ENCODE measurements around the gene SOX4. TPM values are rescaled to one million over a fixed set of nuclear protein-coding genes. Genes with fewer than 3 reads are reported as not detected.
A peak's percentile ranks its signal among the peaks of the same experiment; 100 is the strongest.
"Not testable (repeated sequence)": the region's sequence is repeated elsewhere in the genome, so short reads cannot be mapped to it uniquely, and the experiment has no call there.

SOX4 gene
- total RNA-seq, result 33.2 and 71.8 TPM in 2 replicates

- TF ChIP-seq, protein P1, sequence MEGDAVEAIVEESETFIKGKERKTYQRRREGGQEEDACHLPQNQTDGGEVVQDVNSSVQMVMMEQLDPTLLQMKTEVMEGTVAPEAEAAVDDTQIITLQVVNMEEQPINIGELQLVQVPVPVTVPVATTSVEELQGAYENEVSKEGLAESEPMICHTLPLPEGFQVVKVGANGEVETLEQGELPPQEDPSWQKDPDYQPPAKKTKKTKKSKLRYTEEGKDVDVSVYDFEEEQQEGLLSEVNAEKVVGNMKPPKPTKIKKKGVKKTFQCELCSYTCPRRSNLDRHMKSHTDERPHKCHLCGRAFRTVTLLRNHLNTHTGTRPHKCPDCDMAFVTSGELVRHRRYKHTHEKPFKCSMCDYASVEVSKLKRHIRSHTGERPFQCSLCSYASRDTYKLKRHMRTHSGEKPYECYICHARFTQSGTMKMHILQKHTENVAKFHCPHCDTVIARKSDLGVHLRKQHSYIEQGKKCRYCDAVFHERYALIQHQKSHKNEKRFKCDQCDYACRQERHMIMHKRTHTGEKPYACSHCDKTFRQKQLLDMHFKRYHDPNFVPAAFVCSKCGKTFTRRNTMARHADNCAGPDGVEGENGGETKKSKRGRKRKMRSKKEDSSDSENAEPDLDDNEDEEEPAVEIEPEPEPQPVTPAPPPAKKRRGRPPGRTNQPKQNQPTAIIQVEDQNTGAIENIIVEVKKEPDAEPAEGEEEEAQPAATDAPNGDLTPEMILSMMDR (IDR thresholded peaks at IDR 0.05; ENCODE audit: insufficient read depth, low read depth, low read length), result no peak
- DNase-seq (ENCODE audit: low read depth), result peak; percentile 97
- peak within 1 kb of the TSS; percentile 91 for H3K4me3 ChIP-seq (ENCODE audit: low read depth, low read length)
Observed at GRCh38 chr6:21593412-21593926, at the start of gene SOX4. Gene SOX4 (plus strand): TSS chr6:21593751. CDS start chr6:21594535, 784 bp downstream.

GRCh38 chr6:21552286-21552685 is 41.3 kb upstream of the SOX4 start:
- not testable (repeated sequence) for H3K4me3 ChIP-seq (ENCODE audit: low read depth, low read length)

GRCh38 chr6:21554286-21554685 is 39.3 kb upstream of the SOX4 start:
- TF ChIP-seq, protein P1 (IDR thresholded peaks at IDR 0.05; ENCODE audit: insufficient read depth, low read depth, low read length), result no peak
- no peak for DNase-seq (ENCODE audit: low read depth)
- no peak overlapping the region for H3K4me3 ChIP-seq (ENCODE audit: low read depth, low read length)

More at GRCh38 chr6:21552286-21552685, 41.3 kb upstream of the SOX4 start:
- not testable (repeated sequence) for DNase-seq (ENCODE audit: low read depth)

GRCh38 chr6:21555197-21555596 is 38.4 kb upstream of the SOX4 start:
- DNase-seq (ENCODE audit: low read depth), result no peak
- TF ChIP-seq, protein P1 (IDR thresholded peaks at IDR 0.05; ENCODE audit: insufficient read depth, low read depth, low read length), result no peak
- no peak overlapping the region for H3K4me3 ChIP-seq (ENCODE audit: low read depth, low read length)

GRCh38 chr6:21556511-21556910 is 37.0 kb upstream of the SOX4 start:
- no peak overlapping the region for H3K4me3 ChIP-seq (ENCODE audit: low read depth, low read length)
- DNase-seq (ENCODE audit: low read depth), result no peak
- TF ChIP-seq, protein P1 (IDR thresholded peaks at IDR 0.05; ENCODE audit: insufficient read depth, low read depth, low read length), result no peak

DNA sequence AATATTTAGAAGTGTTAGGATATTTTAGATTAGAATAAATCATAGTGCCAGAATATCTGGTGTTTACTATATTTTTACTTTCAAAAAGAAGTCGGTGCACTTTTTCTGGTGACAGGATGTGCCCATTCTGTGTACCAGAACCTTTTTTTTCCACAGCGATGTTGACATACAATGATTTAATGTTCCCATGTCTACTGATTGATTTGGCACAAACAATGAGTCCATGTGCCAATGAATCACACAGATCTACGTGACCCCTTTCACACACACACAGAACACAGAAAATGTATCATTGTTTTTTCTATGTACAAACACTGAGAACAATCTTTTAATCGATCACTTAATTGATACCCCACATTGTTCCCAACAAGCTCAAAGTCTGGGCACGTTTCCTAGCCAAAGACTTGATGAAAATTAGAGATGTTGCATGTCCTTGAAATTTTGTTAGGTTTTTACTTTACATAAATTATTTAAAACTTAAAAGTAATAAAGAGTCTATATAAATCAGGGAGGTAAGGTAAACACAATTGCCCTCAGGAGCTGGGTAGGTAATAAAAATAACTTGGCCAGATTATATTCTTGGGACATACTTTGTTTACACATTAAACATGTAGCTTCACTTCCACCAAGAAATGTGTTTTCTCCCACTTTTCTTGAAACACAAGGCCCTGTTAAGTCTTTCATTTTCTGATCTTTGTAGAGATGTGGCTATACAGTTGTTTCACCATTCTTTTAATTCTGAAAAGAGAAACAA is 36.4 kb upstream of the SOX4 start:
- TF ChIP-seq, protein P1 (IDR thresholded peaks at IDR 0.05; ENCODE audit: insufficient read depth, low read depth, low read length), result no peak
- H3K4me3 ChIP-seq (ENCODE audit: low read depth, low read length), result no peak overlapping the region
- no peak for DNase-seq (ENCODE audit: low read depth)

- TF ChIP-seq, protein P1 (IDR thresholded peaks at IDR 0.05; ENCODE audit: insufficient read depth, low read depth, low read length), result no peak
- DNase-seq (ENCODE audit: low read depth), result no peak
- no peak overlapping the region for H3K4me3 ChIP-seq (ENCODE audit: low read depth, low read length)
Observed at GRCh38 chr6:21559238-21559637, 34.3 kb upstream of the SOX4 start.

Data from fibroblast of villous mesenchyme (primary cell).